Astrocyte (in vitro differentiated cells and primary cell): Measurements from ENCODE around the gene KIR3DL1. TPM values are rescaled to one million over a fixed set of nuclear protein-coding genes. Genes with fewer than 3 reads are reported as not detected.
"Not testable (repeated sequence)": the region's sequence is repeated elsewhere in the genome, so short reads cannot be mapped to it uniquely, and the experiment has no call there.

Experiments used
- DNase-seq: peaks from one replicate; pipeline ENCODE4 v3.0.0-alpha.2; 2010; ENCODE audit warnings: low read depth
- FAIRE-seq: peaks from 2 replicates; lab custom pipeline; 2011; peaks lifted over from hg19 to GRCh38; lab: Jason Lieb, UNC
- H2AFZ ChIP-seq: 2 replicates; pipeline ENCODE4 v1.6.0; 2012; ENCODE audit warnings: low read depth, low read length, inconsistent platforms
- H3K27ac ChIP-seq: 2 replicates; pipeline ENCODE4 v1.5.1; 2011; ENCODE audit warnings: low read depth, low read length, inconsistent platforms
- H3K27me3 ChIP-seq: 2 replicates; pipeline ENCODE4 v1.6.0; 2011; ENCODE audit warnings: low read length, inconsistent platforms; ENCODE audit not compliant: insufficient read depth
- H3K36me3 ChIP-seq: 2 replicates; pipeline ENCODE4 v1.5.1; 2011; ENCODE audit warnings: low read length, inconsistent platforms; ENCODE audit not compliant: insufficient read depth
- H3K4me1 ChIP-seq: 2 replicates; pipeline ENCODE4 v1.5.1; 2011; ENCODE audit warnings: low read length, inconsistent platforms; ENCODE audit not compliant: insufficient read depth
- H3K4me2 ChIP-seq: 2 replicates; pipeline ENCODE4 v1.6.0; 2012; ENCODE audit warnings: low read length, inconsistent platforms
- H3K4me3 ChIP-seq: 2 replicates; pipeline ENCODE4 v1.5.1; 2011; ENCODE audit warnings: low read depth, mild to moderate bottlenecking, low read length, inconsistent platforms; ENCODE audit not compliant: insufficient read depth
- H3K79me2 ChIP-seq: 2 replicates; pipeline ENCODE4 v1.6.0; 2012; ENCODE audit warnings: mild to moderate bottlenecking, low read length, inconsistent platforms; ENCODE audit not compliant: insufficient read depth
- H3K9ac ChIP-seq: 2 replicates; pipeline ENCODE4 v1.6.0; 2012; ENCODE audit warnings: mild to moderate bottlenecking, low read length, inconsistent platforms
- H3K9me3 ChIP-seq: 2 replicates; pipeline ENCODE4 v1.5.1; 2012; ENCODE audit warnings: low read depth, mild to moderate bottlenecking, low read length, inconsistent platforms; ENCODE audit not compliant: insufficient read depth
- H4K20me1 ChIP-seq: 2 replicates; pipeline ENCODE4 v1.6.0; 2012; ENCODE audit warnings: low read length, inconsistent platforms; ENCODE audit not compliant: insufficient read depth
- H3K27ac Mint-ChIP-seq: one replicate; pipeline ENCODE4 v1.8.0; 2021; ENCODE audit warnings: mild to moderate bottlenecking, mixed read lengths; ENCODE audit not compliant: unreplicated experiment
- H3K27me3 Mint-ChIP-seq: one replicate; pipeline ENCODE4 v1.8.0; 2021; ENCODE audit warnings: low read depth, mixed read lengths; ENCODE audit not compliant: unreplicated experiment
- H3K36me3 Mint-ChIP-seq: one replicate; pipeline ENCODE4 v1.8.0; 2021; ENCODE audit warnings: low read depth, mixed read lengths; ENCODE audit not compliant: unreplicated experiment
- H3K4me1 Mint-ChIP-seq: one replicate; pipeline ENCODE4 v1.8.0; 2021; ENCODE audit warnings: low read depth, mixed read lengths; ENCODE audit not compliant: unreplicated experiment
- H3K4me3 Mint-ChIP-seq: one replicate; pipeline ENCODE4 v1.8.0; 2021; ENCODE audit warnings: mild to moderate bottlenecking, moderate library complexity, mixed read lengths; ENCODE audit not compliant: unreplicated experiment
- H3K9me3 Mint-ChIP-seq: one replicate; pipeline ENCODE4 v1.8.0; 2021; ENCODE audit warnings: mild to moderate bottlenecking, mixed read lengths; ENCODE audit not compliant: unreplicated experiment
- total RNA-seq: library from RNA; stranded (reverse); gene quantifications from 2 replicates; pipeline ENCODE4 v1.2.1, GENCODE V29; 2021

Gene KIR3DL1
- total RNA-seq, 1 donor from 2014 or later: not detected

GRCh38 chr19:54828064-54828463 lies 11.8 kb downstream of the KIR3DL1 start:
- not testable (repeated sequence) for H3K9ac ChIP-seq, H3K9me3 ChIP-seq, H3K4me1 ChIP-seq, H2AFZ ChIP-seq, H3K27me3 ChIP-seq, H3K4me3 Mint-ChIP-seq, H3K27me3 Mint-ChIP-seq, H3K27ac ChIP-seq, H3K4me2 ChIP-seq, DNase-seq, H3K27ac Mint-ChIP-seq, H3K36me3 Mint-ChIP-seq, H3K4me3 ChIP-seq, H3K79me2 ChIP-seq, H3K36me3 ChIP-seq, H4K20me1 ChIP-seq, FAIRE-seq, H3K4me1 Mint-ChIP-seq
- peaks cover 27% of the 10 kb centered on the region for H3K9me3 Mint-ChIP-seq

GRCh38 chr19:54832496-54832895 lies 16.2 kb downstream of the KIR3DL1 start, which contains the start of gene KIR2DS4:
Gene KIR2DS4 (plus strand): TSS chr19:54832676.
- not testable (repeated sequence) for H3K36me3 Mint-ChIP-seq, H3K4me3 Mint-ChIP-seq, H3K79me2 ChIP-seq, H3K4me3 ChIP-seq, H3K9ac ChIP-seq, FAIRE-seq, H3K4me1 Mint-ChIP-seq, H2AFZ ChIP-seq, H3K4me2 ChIP-seq, H3K27ac Mint-ChIP-seq, DNase-seq, H3K27ac ChIP-seq, H3K36me3 ChIP-seq, H3K4me1 ChIP-seq, H3K27me3 ChIP-seq, H4K20me1 ChIP-seq, H3K27me3 Mint-ChIP-seq, H3K9me3 ChIP-seq
- peaks cover 33% of the 10 kb centered on the region for H3K9me3 Mint-ChIP-seq

GRCh38 chr19:54835126-54835525 lies 18.9 kb downstream of the KIR3DL1 start:
- H3K4me3 ChIP-seq, DNase-seq, H4K20me1 ChIP-seq, H3K79me2 ChIP-seq, H3K27me3 ChIP-seq, H3K36me3 Mint-ChIP-seq, H3K9ac ChIP-seq, H3K4me1 ChIP-seq, H3K4me1 Mint-ChIP-seq, H3K9me3 ChIP-seq, H2AFZ ChIP-seq, FAIRE-seq, H3K27me3 Mint-ChIP-seq, H3K36me3 ChIP-seq, H3K27ac ChIP-seq, H3K4me3 Mint-ChIP-seq, H3K27ac Mint-ChIP-seq, H3K4me2 ChIP-seq: not testable (repeated sequence)
- H3K9me3 Mint-ChIP-seq: peaks cover 19% of the 10 kb centered on the region

- H3K4me3 ChIP-seq, H3K27ac ChIP-seq, H2AFZ ChIP-seq, H3K27me3 ChIP-seq, FAIRE-seq, H3K9me3 ChIP-seq, H3K79me2 ChIP-seq, H4K20me1 ChIP-seq, H3K4me1 Mint-ChIP-seq, H3K4me1 ChIP-seq, H3K36me3 ChIP-seq, H3K9ac ChIP-seq, H3K36me3 Mint-ChIP-seq, H3K4me3 Mint-ChIP-seq, H3K27me3 Mint-ChIP-seq, H3K4me2 ChIP-seq, DNase-seq, H3K27ac Mint-ChIP-seq: not testable (repeated sequence)
- peaks cover 13% of the 10 kb centered on the region for H3K9me3 Mint-ChIP-seq
Measured at GRCh38 chr19:54837522-54837921, 21.3 kb downstream of the KIR3DL1 start.

GRCh38 chr19:54843171-54843570 lies 26.9 kb downstream of the KIR3DL1 start:
- not testable (repeated sequence) for H3K4me3 ChIP-seq, H3K4me1 ChIP-seq, H3K27me3 Mint-ChIP-seq, H3K9me3 ChIP-seq, DNase-seq, H3K4me2 ChIP-seq, H3K36me3 Mint-ChIP-seq, H3K79me2 ChIP-seq, H4K20me1 ChIP-seq, H3K27me3 ChIP-seq, H3K27ac Mint-ChIP-seq, H3K4me3 Mint-ChIP-seq, H3K4me1 Mint-ChIP-seq, H3K36me3 ChIP-seq, H2AFZ ChIP-seq, FAIRE-seq, H3K27ac ChIP-seq, H3K9ac ChIP-seq
- H3K9me3 Mint-ChIP-seq: peaks cover 18% of the 10 kb centered on the region

GRCh38 chr19:54850061-54850640 lies 33.9 kb downstream of the KIR3DL1 start, which contains the start of gene KIR3DL2:
Gene KIR3DL2 (plus strand): TSS chr19:54850443. CDS start chr19:54850476, 33 bp downstream.
- not testable (repeated sequence) for H3K27me3 ChIP-seq, H3K36me3 Mint-ChIP-seq, H4K20me1 ChIP-seq, H3K36me3 ChIP-seq, DNase-seq, H3K4me1 Mint-ChIP-seq, H3K4me3 Mint-ChIP-seq, H2AFZ ChIP-seq, H3K9me3 ChIP-seq, H3K4me1 ChIP-seq, H3K27me3 Mint-ChIP-seq, H3K79me2 ChIP-seq, H3K9ac ChIP-seq, H3K27ac ChIP-seq, H3K27ac Mint-ChIP-seq, FAIRE-seq, H3K4me2 ChIP-seq, H3K4me3 ChIP-seq
- H3K9me3 Mint-ChIP-seq: peaks cover 27% of the 10 kb centered on the region
